ENCODE measurements around the gene GFY.
"Not testable (repeated sequence)": the region's sequence is repeated elsewhere in the genome, so short reads cannot be mapped to it uniquely, and the experiment has no call there.

Gene GFY

DNA sequence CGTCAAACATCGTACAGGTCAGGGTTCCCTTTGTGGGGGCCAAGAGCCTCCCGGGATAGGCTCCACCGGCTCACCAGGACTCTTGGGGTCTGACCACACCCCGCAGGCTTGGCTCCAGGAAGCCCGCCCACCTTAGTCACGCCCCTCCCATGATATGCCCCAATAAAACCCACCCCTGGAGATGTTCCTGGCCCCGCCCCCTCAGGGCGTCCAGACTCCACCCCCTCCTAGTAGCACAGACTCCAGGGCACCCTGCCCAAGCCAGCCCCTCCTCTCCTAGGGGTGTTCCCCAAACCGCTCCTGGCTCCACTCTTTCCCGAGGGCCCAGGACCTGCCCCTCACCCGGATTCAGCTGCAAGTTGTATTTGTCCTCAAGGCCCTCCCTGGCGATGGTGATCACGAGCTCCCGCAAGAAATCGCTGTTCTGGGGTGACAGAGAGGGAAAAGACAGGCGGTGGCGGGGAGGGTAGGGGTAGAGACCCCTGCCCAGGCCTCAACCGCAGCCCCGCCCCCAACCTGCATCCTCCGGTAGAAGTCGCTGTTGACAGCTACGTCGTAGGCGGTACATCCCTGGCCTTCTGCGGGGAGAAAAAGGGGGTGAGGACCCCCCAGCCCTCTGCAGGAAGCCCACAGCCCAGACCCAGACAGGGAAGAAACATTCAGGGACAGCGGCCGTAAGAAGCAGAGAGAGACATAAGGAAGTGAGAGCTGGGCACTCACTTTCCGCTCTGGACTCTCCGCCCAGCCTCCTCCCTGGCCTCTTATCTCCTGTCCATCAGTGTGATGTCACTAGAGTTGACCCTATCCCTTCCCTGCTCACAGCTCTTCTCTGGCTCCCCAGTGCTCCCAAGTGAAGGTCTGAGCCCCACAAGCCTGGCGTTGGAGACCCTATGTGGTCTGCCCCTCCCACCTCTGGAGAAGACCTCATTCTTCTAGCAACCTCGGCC lies 22.6 kb downstream of the GFY start:
- peak; percentile 28 for DNase-seq

DNA sequence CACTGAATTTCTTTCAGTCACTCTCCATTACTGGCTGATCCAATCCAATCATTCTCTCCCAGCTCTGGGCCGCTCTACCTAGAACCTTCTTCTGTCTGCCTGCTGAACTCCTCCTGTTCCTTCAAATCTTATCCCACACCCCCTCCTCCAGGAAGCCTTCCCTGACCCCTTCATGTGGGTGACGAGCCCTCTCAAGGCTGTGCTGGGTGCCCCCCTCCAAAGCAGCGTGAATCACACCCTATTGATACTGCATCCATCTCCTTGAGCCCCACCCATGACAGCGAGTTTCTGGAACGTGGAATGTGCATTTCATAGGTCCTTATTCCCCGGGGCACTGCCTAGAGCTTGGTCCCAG lies 23.2 kb downstream of the GFY start:
- DNase-seq = no peak

DNA sequence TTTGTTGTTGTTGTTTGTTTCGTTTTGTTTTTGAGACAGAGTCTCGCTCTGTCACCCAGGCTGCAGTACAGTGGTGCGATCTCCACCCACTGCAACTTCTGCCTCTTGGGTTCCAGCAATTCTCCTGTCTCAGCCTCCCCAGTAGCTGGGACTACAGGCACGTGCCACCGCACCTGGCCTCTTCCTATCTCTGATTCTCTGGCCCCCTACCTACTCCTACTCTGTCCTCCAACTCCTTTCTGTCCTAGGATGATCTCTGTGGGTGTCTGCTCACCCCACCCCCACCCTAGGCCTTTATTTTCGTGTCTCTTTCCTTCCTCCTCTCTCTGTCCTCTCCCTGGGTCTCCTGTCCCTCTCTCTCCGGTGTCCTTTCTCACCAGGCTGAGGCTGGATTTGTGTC lies 25.2 kb downstream of the GFY start:
- no peak for DNase-seq

DNA sequence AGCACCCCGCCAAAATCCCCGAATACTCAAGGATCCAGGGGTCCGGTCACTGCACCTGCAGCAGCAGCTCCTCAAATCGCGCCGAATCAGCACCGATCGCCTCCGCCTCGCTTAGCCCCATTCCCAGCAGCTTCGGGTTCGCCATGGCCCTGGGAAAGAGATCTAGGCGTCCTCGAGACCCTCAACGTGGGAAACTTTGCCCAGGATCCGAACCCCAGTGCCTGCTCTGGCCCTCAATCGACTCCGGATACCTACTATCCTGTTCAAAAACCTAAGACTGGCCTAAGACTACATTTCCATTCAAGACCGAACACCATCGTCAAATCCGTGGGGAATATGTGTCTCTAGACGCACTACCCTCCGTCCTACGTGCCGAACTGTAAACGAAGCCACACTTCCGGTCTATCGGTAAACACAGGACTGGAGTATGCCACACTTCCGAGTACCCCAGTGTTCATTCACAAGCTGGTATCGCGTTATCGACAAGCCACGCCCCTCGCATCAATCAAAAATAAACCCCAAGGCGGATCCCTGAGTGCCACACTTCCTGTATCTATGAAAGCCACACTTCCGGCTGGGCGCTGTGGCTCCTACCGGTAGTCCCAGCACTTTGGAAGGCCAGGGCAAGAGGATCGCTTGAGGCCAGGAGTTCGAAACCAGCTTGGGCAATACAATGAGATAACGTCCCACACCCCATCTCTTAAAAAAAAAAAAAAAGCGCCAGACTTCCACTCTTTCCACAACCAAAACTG lies 26.4 kb downstream of the GFY start, which contains the start of gene PIH1D1:
Gene PIH1D1, minus strand, starts transcription at position 385 of the 752 bp plus-strand sequence. Its CDS starts 240 bp downstream, at position 145.
- DNase-seq = peak; percentile 100

DNA sequence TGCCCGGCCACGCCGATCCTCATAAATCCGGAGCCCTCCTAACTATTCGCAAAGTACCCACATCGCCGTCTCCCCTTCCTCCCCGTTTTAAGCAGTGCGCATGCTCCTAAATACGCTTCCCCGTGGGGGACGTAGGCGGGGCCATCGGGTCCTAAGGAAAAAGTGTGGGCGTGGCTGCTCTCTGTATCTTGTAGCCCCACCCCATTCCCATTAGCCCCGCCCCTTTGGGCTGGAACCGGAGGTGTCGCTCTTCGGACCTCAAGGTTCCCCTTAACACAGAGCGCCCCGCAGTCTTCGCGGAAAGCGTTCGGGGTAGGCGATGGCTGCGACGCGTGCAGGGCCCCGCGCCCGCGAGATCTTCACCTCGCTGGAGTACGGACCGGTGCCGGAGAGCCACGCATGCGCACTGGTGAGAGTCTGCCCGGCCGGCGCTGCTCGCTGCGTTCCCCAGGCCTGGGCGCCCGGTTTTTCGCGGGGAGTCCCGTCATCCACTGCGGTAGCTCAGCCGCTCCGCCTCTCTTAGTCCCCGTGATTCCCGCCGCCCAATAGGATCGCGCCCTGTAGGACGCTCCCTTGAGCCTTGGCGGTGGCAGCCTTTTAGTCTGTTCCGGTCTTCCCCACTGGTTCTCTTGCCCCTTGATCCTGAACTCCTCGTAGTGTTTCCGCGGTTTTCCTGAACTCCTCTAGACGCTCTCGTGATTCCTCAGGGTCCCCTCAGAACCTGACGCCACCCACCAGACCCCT lies 28.0 kb downstream of the GFY start, which contains the start of gene ALDH16A1:
Gene ALDH16A1, plus strand, starts transcription at position 213 of the 744 bp plus-strand sequence. Its CDS starts 107 bp downstream, at position 320.
- peak; percentile 98 for DNase-seq

DNA sequence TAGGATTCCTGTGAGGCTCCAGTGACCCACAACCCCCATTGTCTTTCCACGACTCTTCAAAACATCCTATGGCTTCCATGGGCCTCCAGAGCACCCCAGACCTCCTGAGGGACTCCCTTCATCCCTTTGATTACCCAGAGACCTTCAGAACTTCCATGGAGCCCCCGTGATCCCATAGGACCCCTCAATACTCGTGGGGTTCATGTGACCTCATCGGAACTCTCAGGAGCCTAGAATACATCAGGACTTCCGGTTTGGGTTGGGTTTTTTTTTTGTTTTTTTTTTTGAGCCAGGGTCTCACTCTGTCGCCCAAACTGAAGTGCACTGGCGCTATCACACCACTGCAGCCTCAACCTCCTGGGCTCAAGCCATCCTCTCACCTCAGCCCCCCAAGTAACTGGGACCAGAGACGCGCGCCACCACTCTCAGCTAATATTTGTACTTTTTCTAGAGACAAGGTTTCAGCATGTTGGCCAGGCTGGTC lies 28.6 kb downstream of the GFY start:
- DNase-seq = no peak

DNA sequence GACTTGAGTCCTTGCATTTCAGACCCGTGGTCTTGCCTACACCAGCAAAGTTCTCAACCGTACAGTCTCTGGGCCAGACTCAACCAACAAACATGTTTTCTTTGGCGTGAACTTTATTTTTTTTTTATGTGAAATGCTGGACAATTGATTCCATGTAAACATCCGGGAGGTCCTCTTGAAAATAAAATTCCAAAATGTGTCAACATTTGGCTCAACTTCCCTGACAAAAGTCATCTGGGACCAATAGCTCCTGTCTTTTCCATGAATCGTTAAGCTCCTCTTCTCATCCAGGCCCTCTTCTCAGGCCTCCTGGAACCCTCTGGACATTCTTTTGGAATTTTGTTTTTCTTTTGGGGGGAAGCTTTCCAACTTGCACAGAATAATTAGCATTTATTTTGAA lies 30.6 kb downstream of the GFY start:
- no peak for DNase-seq

DNA sequence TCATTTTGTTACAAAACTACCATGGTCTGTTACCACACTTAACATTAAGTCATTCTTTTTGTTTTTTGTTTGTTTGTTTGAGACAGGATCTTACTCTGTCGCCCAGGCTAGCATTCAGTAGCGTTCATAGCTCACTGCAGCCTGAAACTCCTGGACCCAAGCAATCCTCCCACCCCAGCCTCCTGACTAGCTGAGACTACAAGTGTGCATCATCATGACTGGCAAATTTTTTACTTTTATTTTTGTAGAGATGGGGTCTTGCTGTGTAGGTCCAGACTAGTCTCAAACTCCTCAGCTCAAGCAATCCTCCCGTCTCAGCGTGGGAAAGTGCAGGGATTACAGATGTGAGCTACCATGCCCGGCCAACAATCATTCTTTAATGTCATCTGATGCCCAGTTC lies 31.1 kb downstream of the GFY start:
- DNase-seq = no peak

DNA sequence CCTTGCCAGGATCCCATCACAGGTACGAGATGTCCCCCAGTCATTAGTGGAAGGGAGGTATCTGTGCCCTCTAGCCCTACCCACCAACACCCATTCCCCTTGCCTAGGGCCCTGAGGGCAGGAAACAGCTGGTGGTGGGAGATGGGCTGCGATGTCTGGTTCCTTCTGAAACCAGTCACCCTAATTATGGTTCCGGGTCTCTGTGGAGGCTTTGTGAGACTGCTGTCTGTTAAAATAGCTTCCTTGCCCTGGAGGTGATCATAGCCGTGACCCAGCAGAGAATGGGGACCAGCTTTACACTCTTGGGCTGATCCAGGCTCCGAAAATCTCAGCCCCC lies 33.3 kb downstream of the GFY start:
- DNase-seq = no peak

DNA sequence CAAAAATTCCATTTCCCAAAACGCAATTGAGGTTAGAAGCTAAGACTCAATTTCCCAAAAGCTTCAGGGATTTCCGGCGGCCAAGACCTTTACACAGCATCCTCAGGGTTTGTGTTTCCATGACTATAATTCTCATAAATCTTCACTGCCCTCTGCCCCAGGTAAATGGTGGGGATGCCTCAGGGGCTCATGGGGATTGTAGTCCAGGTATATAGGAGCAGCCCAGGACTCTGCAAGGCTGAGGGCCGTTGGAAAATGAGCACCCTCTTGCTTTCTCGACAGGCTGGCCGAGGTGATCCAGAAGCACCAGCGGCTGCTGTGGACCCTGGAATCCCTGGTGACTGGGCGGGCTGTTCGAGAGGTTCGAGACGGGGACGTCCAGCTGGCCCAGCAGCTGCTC lies 34.2 kb downstream of the GFY start:
- DNase-seq = no peak

DNA sequence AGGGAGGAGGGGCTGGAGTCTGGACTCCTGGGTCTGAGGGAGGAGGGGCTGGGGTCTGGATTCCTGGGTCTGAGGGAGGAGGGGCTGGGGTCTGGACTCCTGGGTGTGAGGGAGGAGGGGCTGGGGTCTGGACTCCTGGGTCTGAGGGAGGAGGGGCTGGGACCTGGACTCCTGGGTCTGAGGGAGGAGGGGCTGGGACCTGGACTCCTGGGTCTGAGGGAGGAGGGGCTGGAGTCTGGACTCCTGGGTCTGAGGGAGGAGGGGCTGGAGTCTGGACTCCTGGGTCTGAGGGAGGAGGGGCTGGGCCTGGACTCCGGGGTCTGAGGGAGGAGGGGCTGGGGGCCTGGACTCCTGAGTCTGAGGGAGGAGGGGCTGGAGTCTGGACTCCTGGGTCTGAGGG lies 35.9 kb downstream of the GFY start:
- not testable (repeated sequence) for DNase-seq

DNA sequence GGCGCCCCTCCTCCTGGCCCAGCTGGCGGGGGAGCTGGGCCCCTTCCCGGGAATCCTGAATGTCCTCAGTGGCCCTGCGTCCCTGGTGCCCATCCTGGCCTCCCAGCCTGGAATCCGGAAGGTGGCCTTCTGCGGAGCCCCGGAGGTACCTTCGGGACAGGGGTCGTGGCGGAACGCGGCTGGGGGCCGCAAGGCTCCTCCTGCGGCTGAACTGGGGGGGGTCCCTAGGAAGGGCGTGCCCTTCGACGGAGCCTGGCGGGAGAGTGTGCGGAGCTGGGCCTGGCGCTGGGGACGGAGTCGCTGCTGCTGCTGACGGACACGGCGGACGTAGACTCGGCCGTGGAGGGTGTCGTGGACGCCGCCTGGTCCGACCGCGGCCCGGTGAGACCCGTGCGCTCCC lies 36.5 kb downstream of the GFY start:
- DNase-seq = no peak

DNA sequence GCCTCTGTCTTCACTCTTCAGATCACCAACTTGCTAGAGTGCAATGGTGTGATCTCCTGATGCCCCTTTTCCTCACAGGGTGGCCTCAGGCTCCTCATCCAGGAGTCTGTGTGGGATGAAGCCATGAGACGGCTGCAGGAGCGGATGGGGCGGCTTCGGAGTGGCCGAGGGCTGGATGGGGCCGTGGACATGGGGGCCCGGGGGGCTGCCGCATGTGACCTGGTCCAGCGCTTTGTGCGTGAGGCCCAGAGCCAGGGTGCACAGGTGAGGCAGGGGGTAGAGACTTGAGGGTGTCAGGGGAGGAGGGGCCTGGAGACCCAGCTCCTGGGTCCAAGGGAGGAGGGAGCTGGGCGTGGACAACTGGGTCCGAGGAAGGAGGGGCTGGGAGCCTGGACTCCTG lies 37.3 kb downstream of the GFY start:
- no peak for DNase-seq

DNA sequence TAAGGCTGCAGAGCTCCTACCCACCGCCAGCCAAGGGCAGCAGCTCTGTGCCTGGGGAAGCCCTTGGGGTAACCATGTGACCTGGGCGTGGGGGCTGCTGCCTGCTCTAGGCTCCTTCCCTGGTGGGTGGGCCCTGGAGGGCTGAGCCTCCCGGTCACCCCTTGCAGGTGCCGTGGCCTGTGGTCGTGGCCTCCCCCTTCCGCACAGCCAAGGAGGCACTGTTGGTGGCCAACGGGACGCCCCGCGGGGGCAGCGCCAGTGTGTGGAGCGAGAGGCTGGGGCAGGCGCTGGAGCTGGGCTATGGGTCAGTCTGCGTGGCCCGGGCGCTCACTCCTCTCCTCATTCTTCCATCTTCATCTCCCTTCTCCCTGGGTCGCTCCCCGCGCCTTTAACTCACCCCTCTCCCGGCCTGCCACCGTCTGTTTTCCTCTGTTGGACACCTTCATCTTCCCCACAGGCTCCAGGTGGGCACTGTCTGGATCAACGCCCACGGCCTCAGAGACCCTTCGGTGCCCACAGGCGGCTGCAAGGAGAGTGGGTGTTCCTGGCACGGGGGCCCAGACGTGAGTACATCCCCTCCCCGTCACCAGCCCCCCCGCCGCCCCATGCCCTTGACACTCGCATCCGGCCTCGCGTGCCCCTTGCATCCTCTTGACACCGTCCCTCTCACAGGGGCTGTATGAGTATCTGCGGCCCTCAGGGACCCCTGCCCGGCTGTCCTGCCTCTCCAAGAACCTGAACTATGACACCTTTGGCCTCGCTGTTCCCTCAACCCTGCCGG lies 39.0 kb downstream of the GFY start:
- no peak for DNase-seq

DNA sequence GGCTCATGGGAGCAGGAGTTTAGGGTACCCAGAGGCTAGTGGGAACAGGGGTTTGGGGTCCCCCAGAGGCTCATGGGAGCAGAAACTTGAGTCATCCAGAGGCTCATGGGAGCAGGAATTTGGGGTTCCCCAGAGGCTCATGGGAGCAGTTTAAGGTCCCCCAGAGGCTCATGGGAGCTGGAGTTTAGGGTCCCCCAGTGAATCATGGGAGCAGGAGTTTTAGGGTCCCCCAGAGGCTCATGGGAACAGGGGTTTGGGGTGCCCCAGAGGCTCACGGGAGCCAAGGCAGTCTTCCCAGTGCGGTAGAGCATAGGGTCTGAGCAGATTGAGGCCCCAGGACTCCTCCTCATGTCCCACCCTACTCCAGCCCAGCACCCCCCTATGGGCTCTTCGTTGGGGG lies 40.2 kb downstream of the GFY start:
- DNase-seq = no peak

DNA sequence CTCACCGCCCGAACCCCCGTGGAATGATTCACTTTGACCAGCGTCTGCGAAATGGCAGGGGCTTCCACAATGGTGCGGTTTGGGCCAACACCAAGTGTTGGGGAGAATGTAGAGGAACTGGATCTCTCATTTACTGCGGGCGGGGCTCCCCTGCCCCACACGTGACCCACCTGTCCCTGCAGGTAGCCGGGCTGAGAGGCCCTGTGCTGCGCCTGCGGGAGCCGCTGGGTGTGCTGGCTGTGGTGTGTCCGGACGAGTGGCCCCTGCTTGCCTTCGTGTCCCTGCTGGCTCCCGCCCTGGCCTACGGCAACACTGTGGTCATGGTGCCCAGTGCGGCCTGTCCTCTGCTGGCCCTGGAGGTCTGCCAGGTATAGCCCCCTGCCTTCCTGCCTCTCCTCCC lies 43.0 kb downstream of the GFY start:
- no peak for DNase-seq

DNA sequence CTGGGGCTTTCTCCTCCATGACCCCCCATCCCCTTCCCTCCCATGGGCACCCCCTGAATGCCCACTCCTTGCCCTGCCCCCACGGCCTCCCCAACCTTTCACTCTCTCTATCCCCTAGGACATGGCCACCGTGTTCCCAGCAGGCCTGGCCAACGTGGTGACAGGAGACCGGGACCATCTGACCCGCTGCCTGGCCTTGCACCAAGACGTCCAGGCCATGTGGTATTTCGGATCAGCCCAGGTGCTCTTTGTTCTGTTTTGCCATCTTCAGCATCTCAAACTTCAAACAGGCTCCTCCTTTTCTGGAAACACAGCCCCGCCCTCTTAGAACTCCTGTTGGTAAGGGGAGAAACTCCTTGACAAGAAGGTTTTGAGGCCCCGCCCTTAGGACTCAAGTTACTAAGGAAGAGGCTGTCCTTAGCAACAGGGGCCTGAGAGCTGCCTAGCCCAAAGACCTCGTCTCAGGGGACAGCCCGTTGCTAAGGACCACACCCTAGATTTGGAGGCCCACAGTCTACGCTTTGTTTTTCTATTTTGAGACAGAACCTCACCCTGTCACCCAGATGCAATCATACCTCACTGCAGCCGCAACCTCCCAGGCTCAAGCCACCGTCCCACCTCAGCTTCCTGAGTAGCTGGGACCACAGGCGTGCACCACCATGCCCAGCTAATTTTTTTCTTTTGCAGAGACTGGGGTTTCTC lies 43.7 kb downstream of the GFY start:
- peak; percentile 54 for DNase-seq

DNA sequence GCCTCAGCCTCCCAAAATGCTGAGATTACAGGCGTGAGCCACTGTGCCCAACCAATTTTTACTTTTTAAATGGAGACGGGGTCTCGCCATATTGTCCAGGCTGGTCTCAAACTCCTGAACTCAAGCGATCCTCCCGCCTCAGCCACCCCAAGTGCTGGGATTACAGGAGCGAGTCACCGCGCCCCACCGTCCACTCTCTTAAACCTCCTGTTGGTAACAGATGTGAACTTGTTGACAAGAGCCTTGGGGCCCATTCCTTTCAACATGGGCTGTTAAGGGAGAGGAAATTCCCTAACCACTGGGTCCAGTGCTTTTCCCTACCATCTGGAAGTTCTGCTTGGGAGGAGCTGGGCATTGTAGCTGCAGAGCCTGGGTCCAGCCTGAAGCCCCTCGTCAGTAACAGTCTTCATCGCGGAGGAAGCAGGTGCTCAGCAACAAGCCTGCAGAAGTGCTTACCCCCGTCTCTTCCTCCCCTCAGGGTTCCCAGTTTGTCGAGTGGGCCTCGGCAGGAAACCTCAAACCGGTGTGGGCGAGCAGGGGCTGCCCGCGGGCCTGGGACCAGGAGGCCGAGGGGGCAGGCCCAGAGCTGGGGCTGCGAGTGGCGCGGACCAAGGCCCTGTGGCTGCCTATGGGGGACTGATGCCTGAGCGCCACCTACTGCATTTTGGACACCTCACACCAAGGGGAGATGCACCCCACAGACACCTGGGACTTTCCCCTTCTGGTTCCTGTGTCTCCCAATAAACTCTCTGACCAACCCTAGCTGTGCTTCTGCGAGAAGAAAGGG lies 44.8 kb downstream of the GFY start:
- DNase-seq = no peak

DNA sequence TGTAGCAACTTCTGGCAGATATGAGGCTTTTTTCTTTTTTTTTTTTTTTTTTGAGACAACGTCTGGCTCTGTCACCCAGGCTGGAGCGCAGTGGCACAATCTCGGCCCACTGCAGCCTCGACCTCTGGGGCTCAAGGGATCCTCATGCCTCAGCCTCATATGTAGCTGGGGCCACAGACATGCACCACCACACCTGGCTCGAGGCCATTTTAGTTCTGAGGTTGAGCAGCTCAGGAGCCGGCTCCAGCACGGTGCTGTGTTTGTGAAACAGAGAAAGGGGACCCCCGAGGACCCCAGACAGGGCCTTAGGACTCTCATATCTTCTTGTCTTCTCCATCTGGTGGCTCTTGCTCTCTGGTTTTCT lies 45.4 kb downstream of the GFY start:
- DNase-seq = no peak

DNA sequence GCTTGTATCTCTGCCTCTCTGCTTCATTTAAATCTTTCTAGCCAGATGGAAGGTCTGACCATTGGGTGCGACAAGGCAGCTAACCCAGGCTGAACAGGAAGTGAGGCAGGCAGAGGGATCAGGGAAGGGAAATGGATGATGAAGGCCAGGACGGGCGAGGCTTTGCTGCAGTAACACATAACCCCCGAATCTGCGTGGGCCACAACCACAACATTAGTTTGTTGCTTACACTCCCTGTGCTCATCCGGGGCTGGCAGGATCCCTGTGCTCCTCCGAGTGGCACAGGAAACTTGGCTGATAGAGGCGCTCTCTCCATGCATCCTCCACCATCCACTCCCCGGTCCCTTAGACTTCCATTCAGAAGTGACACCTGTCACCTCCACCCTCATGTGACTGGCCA lies 47.7 kb downstream of the GFY start:
- no peak for DNase-seq

DNA sequence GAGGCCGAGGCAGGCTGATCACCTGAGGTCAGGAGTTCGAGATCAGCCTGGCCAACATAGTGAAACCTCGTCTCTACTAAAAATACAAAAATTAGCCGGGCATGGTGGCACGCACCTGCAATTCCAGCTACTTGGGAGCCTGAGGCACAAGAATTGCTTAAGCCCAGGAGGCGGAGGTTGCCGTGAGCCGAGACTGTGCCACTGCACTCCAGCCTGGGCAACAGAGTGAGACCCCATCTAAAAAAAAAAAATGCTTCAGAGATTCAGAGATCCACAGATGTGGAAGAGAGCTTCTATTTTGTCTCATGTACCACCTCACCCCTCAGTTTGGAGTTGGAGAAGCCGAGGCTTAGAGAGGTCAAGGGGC lies 48.3 kb downstream of the GFY start:
- not testable (repeated sequence) for DNase-seq

All from fibroblast of upper back skin (primary cell).